K562 (cell line): ENCODE measurements around the gene REM2. TPM values are rescaled to one million over a fixed set of nuclear protein-coding genes. Genes with fewer than 3 reads are reported as not detected.

ENCODE experiments used
- ARID1B ChIP-seq: fragments of 450-650 bp; IDR thresholded peaks from 2 replicates; pipeline ENCODE4 v1.6.1; 2016; ENCODE audit warnings: antibody characterized with exemption, mild to moderate bottlenecking, inconsistent platforms
- ASH1L ChIP-seq: fragments of 450-650 bp; IDR thresholded peaks from 2 replicates; pipeline ENCODE4 v1.6.1; 2018; ENCODE audit warnings: borderline replicate concordance, mild to moderate bottlenecking, low read depth; ENCODE audit not compliant: partially characterized antibody
- FOXK2 ChIP-seq, 2 experiments: fragments of 450-650 bp; IDR thresholded peaks in 1 of 2; conservative IDR thresholded peaks in 1 of 2; 2 replicates each; pipeline ENCODE4 v1.6.1; 2016; ENCODE audit warnings: low read depth in 2 of 2, mild to moderate bottlenecking in 1 of 2
- HDAC8 ChIP-seq: fragments of 450-650 bp; IDR thresholded peaks from 2 replicates; pipeline ENCODE4 v1.6.1; 2016; ENCODE audit warnings: mild to moderate bottlenecking, missing genetic modification characterization, moderate library complexity, missing compliant biosample characterization
- LEF1 ChIP-seq: fragments of 450-650 bp; IDR thresholded peaks from 2 replicates; pipeline ENCODE4 v1.6.1; 2016; ENCODE audit warnings: mild to moderate bottlenecking
- MEF2A ChIP-seq: IDR thresholded peaks from 2 replicates; pipeline ENCODE4 v1.6.1; 2011; ENCODE audit warnings: low read depth, mild to moderate bottlenecking, low read length, moderate library complexity; ENCODE audit not compliant: control insufficient read depth
- MNT ChIP-seq, 2 experiments: fragments of 450-650 bp; conservative IDR thresholded peaks; 2 replicates each; pipeline ENCODE4 v1.6.1; 2017; ENCODE audit warnings: mild to moderate bottlenecking in 2 of 2, moderate library complexity in 2 of 2
- NCOR1 ChIP-seq: fragments of 450-650 bp; IDR thresholded peaks from 2 replicates; pipeline ENCODE4 v1.6.1; 2016; ENCODE audit warnings: mild to moderate bottlenecking, moderate library complexity
- NR2C1 ChIP-seq, 2 experiments: fragments of 450-650 bp; IDR thresholded peaks; 2 replicates each; pipeline ENCODE4 v1.6.1; 2017; ENCODE audit warnings: mild to moderate bottlenecking in 2 of 2, antibody characterized with exemption in 1 of 2, inconsistent platforms in 1 of 2, missing compliant biosample characterization in 1 of 2, missing genetic modification characterization in 1 of 2
- RBM25 ChIP-seq: fragments of 200-400 bp; formaldehyde crosslinking; IDR thresholded peaks from 2 replicates; pipeline ENCODE4 v1.6.1; 2018; ENCODE audit warnings: low read length, low read depth, moderate library complexity; ENCODE audit not compliant: severe bottlenecking
- RFX5 ChIP-seq: IDR thresholded peaks from 2 replicates; pipeline ENCODE4 v1.6.1; 2011; ENCODE audit warnings: low read depth, mild to moderate bottlenecking, improper control_type of control experiment, low read length
- SMARCE1 ChIP-seq: fragments of 450-650 bp; IDR thresholded peaks from 2 replicates; pipeline ENCODE4 v1.7.1; 2016; ENCODE audit warnings: mild to moderate bottlenecking
- SNRNP70 ChIP-seq: fragments of 200-400 bp; formaldehyde crosslinking; optimal IDR thresholded peaks from 2 replicates; pipeline ENCODE3; 2017; ENCODE audit warnings: low read depth, low read length
- STAG1 ChIP-seq: sonication (generic); formaldehyde crosslinking; IDR thresholded peaks from 2 replicates; pipeline ENCODE4 v1.5.0; 2020; ENCODE audit warnings: missing genetic modification reagents, borderline replicate concordance
- TAL1 ChIP-seq: fragments of 450-650 bp; IDR thresholded peaks from 2 replicates; pipeline ENCODE4 v1.6.1; 2016; ENCODE audit warnings: mild to moderate bottlenecking
- TCF3 ChIP-seq: sonication (generic); formaldehyde crosslinking; IDR thresholded peaks from 2 replicates; pipeline ENCODE4 v1.4.0; 2020; ENCODE audit warnings: mild to moderate bottlenecking, missing genetic modification reagents
- TEAD4 ChIP-seq, 2 experiments: sonication (generic) in 1 of 2; formaldehyde crosslinking in 1 of 2; IDR thresholded peaks; 2 replicates each; pipeline versions ENCODE4 v1.6.1 to v1.8.0; 2012 to 2022; ENCODE audit warnings: borderline replicate concordance in 1 of 2, inconsistent platforms in 1 of 2, low read length in 1 of 2, mild to moderate bottlenecking in 1 of 2, missing genetic modification reagents in 1 of 2
- ZBTB7A ChIP-seq: IDR thresholded peaks from 2 replicates; pipeline ENCODE4 v1.6.1; 2011; ENCODE audit warnings: low read depth, mild to moderate bottlenecking, low read length, moderate library complexity, borderline replicate concordance; ENCODE audit not compliant: control insufficient read depth
- ZEB2 ChIP-seq: fragments of 450-650 bp; IDR thresholded peaks from 2 replicates; pipeline ENCODE4 v1.6.1; 2016
- ZNF277 ChIP-seq: fragments of 250-450 bp; sonication (Bioruptor Pico); IDR thresholded peaks from 2 replicates; pipeline ENCODE4 v1.8.0; 2022; ENCODE audit warnings: inconsistent platforms, mild to moderate bottlenecking, moderate library complexity, borderline replicate concordance
- ZNF316 ChIP-seq: fragments of 450-650 bp; IDR thresholded peaks from 2 replicates; pipeline ENCODE4 v1.6.1; 2016
- ZNF592 ChIP-seq: fragments of 450-650 bp; IDR thresholded peaks from 2 replicates; pipeline ENCODE4 v1.6.1; 2017; ENCODE audit warnings: antibody characterized with exemption, mild to moderate bottlenecking
- ZNF717 ChIP-seq: fragments of 250-450 bp; sonication (Bioruptor Pico); IDR thresholded peaks from 2 replicates; pipeline ENCODE4 v1.5.0; 2021
- polyA plus RNA-seq, 8 experiments: library from polyadenylated mRNA; depleted of rRNA in 4 of 8; stranded (reverse) in 5 of 8; unstranded in 3 of 8; fragments of >200 nt; fragmentation: Nextera tagmentation in 2 of 8; fragmentation: Illumina TruSeq in 1 of 8; extraction: Ambion mirVana in 2 of 8; extraction: Trizol in 1 of 8; gene quantifications; 2 replicates each; pipeline versions ENCODE4 v1.2.1 to v1.2.3, GENCODE V29; 2011 to 2014; ENCODE audit warnings: inconsistent platforms in 1 of 8, missing spikeins in 1 of 8
- total RNA-seq, 7 experiments: library from RNA; depleted of rRNA in 6 of 7; stranded (reverse); fragments of >200 nt in 6 of 7; fragmentation: Illumina TruSeq in 2 of 7; extraction: Trizol in 2 of 7; gene quantifications; 2 replicates each; pipeline versions ENCODE4 v1.2.1 to v1.2.3, GENCODE V29; 2011 to 2021; ENCODE audit warnings: low replicate concordance in 1 of 7

Gene REM2
- total and polyA plus RNA-seq, 9 of the 15 experiments (the other 6 are each of a cell fraction or from before 2014, with no cell fraction given), result 0.18 to 1.0 (median 0.38) TPM

- TF ChIP-seq NR2C1 (IDR thresholded peaks at IDR 0.05) (peak; percentile 55; the same call in 1 of the 2 replicates), NR2C1 (tag; IDR thresholded peaks at IDR 0.05) (no peak), TCF3 (CRISPR knock-in tag) (peak; percentile 69), ZNF316 (no peak), TAL1 (peak; percentile 61), MNT (conservative IDR thresholded peaks at IDR 0.05) (0 out of 4 replicates have a peak, but pooled peaks of 1 of the 2 experiments have one; percentile 47), LEF1 (peak; percentile 33), ZNF717 (no peak), SNRNP70 (no peak), ZNF592 (peak; percentile 72), FOXK2 (conservative IDR thresholded peaks at IDR 0.05 in 1 of 2, IDR thresholded peaks at IDR 0.05 in 1 of 2; ENCODE audit: low read depth in 2 of 2) (peak in 1 of 2 experiments; percentile 95; a peak in 2 of 4 replicates), ZNF277 (CRISPR knock-in tag) (no peak), ARID1B (peak; percentile 62), RBM25 (peak; percentile 65), TEAD4 (IDR thresholded peaks at IDR 0.05; ENCODE audit: low read length) (peak; percentile 68), TEAD4 (CRISPR knock-in tag; IDR thresholded peaks at IDR 0.05; ENCODE audit: borderline replicate concordance) (no peak), ZBTB7A (no peak), NCOR1 (peak; percentile 62), SMARCE1 (0 out of 2 replicates have a peak, but pooled peaks have one; percentile 4), MEF2A (0 out of 2 replicates have a peak, but pooled peaks have one; percentile 7), STAG1 (no peak), ZEB2 (peak; percentile 60), HDAC8 (tag) (no peak), ASH1L (peak; percentile 60), RFX5 (no peak)
Measured at GRCh38 chr14:22870811-22871223, 12.2 kb upstream of the REM2 start (continued).
